ENCODE results near the gene PRR3.
"Not testable (repeated sequence)": the region's sequence is repeated elsewhere in the genome, so short reads cannot be mapped to it uniquely, and the experiment has no call there.

PRR3 gene
- 23.8 reads per million, percentile 51 among the genes with 10 or more reads in this experiment for total RNA-seq

GRCh38 chr6:30556906-30557682, at the start of gene PRR3:
Gene PRR3 (plus strand): TSS chr6:30557295. CDS start chr6:30557345, 50 bp downstream.
- DNase-seq: peak; percentile 83

- no peak for DNase-seq
Observed at GRCh38 chr6:30507849-30508827, 49.0 kb upstream of the PRR3 start.

DNA sequence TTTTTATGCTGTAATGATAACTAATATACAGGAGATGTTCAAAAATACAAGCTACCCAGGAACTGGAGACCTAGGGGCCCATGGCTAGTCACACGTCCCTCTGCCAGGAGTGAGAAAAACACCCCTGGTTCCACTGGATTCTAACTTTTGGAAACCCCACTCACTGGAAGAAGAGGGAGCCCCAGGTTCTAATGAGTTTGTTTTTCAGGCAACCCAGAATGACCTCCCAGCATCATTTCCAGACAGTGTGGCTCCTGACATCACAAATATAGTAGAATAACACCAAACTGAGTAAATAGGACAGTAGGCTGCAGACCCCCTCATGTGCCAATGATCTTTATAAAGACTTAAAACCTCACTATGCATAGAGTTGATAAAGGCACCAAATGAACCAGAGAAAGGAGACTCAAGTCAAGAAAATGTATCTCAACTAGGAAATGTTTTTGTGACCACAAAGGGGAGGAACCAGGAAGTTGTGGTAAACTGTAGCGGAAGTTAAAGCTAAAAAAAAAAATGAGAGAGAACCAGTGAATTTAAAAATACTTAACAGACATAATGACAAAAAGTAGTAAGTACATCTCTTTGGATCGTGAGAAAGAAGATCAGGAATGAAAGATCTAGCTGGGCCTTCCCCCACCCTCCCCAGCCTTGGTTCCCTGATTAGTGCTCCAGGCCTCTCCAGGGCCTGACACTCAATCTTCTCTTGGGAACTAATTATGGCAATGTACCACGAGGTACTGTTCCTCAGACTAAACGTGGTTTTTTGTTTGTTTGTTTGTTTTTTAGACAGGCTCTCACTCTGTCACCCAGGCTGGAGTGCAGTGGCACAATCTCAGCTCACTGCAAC, 48.0 kb upstream of the PRR3 start:
- peak; percentile 39 for DNase-seq

DNA sequence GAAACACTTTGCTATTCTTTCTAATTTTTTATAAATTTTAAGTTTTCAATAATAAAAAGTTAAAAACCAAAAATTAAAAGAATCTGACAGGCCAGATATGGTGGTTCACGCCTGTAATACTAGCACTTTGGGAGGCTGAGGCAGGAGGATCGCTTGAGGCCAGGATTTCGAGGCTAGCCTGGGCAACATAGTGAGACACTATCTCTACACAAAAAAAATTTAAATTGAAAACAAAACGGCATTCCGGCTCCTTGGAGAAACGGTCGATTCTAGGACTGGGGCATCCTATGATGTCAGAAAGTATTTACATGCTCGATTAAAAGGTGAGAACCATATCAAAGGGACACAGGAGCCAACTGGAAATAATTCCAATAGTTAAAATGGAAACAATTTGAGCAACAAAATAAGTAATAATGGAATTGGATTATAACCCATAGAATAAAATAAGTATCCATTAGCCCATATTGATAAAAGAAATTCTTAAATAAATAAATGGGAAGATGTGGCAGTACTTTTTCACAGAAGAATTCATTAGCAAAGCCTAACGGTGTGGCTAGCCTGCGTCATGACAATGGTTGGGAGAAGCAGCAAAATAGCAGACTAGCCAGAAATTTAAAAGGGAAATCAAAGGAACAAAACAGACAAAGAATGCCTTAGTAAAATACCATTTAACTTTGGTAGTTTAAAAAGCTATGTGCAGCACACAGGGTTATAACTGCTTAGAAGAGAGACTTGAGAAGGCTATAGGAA, 46.5 kb upstream of the PRR3 start:
- DNase-seq: no peak

GRCh38 chr6:30511169-30511546, 45.9 kb upstream of the PRR3 start:
- DNase-seq: no peak

GRCh38 chr6:30513451-30513850, 43.6 kb upstream of the PRR3 start:
- no peak for DNase-seq

- DNase-seq: no peak
Observed at GRCh38 chr6:30515106-30515505, 42.0 kb upstream of the PRR3 start.

GRCh38 chr6:30515944-30516753, 40.9 kb upstream of the PRR3 start:
- DNase-seq: peak; percentile 87

GRCh38 chr6:30516754-30517076, 40.4 kb upstream of the PRR3 start:
- not testable (repeated sequence) for DNase-seq

GRCh38 chr6:30517767-30518504, 39.2 kb upstream of the PRR3 start:
- DNase-seq: not testable (repeated sequence)

GRCh38 chr6:30518505-30519145, 38.5 kb upstream of the PRR3 start:
- DNase-seq: not testable (repeated sequence)

DNA sequence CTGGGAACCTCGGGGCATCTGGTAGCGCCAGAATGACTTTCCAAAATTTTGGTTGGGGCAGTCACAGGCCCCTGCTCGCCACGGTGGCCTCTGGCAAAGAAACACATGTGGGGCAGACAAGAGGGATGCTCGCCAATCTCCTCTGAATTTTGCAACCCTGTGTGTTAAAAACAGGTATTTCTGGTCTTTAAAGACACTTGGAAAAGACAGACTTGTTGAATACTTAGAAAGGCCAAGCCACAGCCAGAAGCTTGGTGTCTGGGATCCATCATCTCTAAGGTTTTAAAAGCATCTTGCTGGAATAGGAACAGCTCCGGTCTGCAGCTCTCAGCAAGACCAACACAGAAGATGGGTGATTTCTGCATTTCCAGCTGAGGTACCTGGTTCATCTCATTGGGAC, 36.6 kb upstream of the PRR3 start:
- DNase-seq: no peak

DNA sequence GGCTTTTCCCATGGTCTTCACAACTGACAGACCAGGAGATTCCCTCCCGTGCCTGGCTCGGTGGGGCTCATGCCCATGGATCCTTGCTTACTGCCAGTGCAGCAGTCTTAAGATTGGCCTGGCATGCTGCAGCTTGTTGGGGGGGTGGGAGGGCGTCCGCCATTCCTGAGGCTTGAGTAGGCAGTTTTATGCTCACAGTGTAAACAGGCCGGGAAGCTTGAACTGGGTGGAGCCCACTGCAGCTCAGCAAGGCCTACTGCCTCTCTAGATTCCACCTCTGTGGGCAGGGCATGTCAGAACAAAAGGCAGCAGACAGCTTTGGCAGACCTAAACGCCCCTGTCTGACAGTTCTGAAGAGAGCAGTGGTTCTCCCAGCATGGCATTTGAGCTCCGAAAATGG, 36.0 kb upstream of the PRR3 start:
- DNase-seq: not testable (repeated sequence)

GRCh38 chr6:30521952-30522351, 35.1 kb upstream of the PRR3 start:
- DNase-seq: not testable (repeated sequence)

DNA sequence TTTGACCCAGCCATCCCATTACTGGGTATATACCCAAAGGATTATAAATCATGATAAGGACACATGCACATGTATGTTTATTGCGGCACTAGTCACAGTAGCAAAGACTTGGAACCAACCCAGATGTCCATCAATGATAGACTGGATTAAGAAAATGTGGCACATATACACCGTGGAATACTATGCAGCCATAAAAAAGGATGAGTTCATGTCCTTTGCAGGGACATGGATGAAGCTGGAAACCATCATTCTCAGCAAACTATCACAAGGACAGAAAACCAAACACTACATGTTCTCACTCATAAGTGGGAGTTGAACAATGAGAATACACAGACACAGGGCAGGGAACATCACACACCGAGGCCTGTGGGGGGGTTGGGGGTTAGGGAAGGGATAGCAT, 30.7 kb upstream of the PRR3 start:
- not testable (repeated sequence) for DNase-seq

DNA sequence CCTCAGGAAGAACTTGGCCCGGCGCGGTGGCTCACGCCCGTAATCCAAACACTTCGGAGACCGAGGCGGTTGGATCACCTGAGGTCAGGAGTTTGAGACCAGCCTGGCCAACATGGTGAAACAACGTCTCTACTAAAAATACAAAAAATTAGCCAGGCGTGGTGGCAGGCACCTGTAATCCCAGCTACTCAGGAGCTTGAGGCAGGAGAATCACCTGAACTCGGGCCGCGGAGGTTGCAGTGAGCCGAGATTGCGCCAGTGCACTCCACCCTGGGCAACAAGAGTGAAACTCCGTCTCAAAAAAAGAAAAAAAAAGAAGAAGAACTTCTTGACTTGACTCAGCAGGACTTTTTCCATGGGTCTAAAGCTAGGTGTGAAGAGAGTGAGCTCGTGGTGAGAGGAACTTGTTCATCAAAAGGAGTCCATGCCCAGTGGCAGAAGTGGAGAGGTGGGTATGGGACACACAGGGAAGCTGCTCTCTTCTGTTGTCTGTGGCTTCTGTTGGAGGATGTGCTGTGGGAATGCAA, 27.7 kb upstream of the PRR3 start:
- DNase-seq: not testable (repeated sequence)

DNA sequence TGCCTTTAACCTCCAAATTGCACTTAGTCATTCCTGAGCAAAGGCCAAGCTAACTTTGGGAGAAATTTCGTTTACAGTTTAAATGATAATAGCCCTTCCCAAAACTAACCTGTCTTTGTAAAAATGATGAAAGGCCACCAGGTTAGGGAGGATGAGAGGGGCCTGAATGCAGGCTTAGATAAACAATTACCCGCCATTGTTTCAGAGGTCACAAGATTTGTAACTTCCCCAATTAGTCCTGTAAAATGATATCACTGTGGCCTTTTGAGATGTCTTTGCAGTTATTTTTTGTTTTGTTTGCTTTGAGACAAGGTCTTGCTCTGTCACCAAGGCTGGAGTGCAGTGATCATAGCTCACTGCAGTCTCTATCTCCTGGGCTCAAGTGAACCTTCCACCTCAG, 27.1 kb upstream of the PRR3 start:
- no peak for DNase-seq

DNA sequence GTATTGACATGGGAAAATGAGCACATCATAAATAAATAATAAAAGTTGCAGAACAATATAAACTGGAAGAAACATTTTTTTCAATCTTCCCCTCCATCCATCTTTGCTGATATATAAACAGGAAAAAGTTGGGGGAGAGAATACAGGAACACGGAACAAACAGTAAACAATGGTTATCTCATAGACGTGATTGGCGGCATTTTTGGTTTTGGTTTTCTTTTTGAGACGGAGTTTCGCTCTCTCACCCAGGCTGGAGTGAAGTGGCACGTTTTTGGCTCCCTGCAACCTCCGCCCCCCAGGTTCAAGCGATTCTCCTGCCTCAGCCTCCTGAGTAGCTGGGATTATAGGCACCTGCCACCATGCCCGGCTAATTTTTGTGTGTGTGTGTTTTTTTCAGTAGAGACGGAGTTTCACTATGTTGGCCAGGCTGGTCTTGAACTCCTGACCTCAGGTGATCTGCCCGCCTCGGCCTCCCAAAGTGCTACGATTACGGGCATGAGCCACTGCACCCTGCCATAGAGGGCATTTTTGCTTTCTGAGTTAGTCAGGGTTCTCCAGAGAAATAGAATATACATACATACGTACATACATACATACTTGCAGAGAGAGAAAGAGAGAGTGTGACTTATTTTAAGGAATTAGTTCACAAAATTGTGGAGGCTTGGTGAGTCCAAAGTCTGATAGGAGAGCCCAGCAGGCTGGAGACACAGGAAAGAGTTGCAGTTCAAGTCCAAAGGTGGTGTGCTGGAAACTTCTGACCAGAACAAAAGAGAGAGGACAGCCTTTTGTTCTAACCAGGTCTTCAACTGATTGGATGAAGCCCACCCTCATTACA, 23.4 kb upstream of the PRR3 start:
- DNase-seq: no peak

DNA sequence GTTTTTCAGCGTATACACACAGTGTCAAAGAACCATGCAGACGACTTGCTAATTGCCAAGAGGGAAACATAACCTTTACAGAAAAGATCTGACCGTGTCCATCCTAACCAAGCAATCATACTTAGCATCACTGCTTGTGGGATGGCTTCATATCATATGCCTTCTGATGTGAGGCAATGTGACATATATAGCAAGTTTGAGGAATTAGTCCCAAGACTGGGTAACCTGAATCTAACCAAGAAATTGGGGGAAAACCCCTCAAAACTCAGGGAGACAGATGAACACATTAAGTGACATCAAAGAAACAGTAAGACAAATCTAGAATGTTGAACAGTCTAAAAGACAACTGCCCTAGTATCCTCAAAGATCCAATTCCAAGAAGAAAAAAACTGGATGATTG, 19.2 kb upstream of the PRR3 start:
- DNase-seq: no peak
